ENCODE data around the gene WIPF3. TPM values are rescaled to one million over a fixed set of nuclear protein-coding genes. Genes with fewer than 3 reads are reported as not detected.

WIPF3 gene
- total RNA-seq, 1 experiment from 2014 or later: 11.6 TPM

DNA sequence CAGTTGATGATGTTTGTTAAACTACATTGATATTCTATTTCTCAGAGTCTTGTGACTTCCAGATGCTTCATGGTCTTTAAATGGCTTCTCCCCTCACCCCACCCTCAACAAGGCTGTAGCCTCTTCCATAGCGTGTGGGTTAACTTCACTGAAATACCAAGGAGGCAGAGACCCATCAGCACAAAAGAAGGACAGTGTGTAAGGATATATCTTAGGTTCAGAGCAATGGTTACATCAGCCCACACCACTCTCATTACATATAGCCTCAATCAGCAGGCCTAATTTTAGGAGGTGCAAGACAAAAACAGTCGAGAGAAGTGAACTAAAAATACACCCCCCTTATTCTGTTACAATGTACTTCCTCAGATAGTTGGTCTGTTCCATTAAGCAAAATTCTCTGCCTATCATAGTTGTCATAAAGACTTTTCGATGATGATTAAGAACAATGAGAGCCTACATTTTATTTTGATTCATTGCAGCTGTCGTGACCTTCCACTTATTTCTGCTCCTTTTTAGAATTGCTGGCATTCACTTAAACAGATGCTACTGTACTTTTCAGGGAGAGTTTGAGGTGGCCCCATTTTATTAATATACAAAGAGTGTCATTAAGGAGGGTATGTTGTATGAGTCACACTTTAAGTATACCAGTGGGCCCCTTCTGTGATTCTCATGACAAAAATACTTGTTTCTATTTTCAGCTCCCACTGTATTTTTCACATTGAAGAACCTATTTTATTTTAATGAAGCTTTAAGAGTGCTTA lies 52.1 kb downstream of the WIPF3 start:
- H4K91ac ChIP-seq (ENCODE audit: insufficient read length, low read depth, low read length): no peak overlapping the region
- Mint-ChIP-seq H3K9me3 (no peaks in the 10 kb centered on the region), H3K4me1 (peaks cover 25 to 32% of the 10 kb centered on the region in 2 experiments), H3K27me3 (ENCODE audit: low read depth) (no peaks in the 10 kb centered on the region), H3K4me3 (no peak overlapping the region), H3K36me3 (ENCODE audit: insufficient read depth in 1 of 3, low read depth in 3 of 3) (no peaks in the 10 kb centered on the region), H3K27ac (no peak overlapping the region)
- H3K14ac ChIP-seq (ENCODE audit: insufficient read depth, low read length): no peak overlapping the region
- no peak overlapping the region for H2AFZ ChIP-seq (ENCODE audit: low read length)
- no peak overlapping the region for H3K18ac ChIP-seq (ENCODE audit: insufficient read length, low read depth, low read length)
- H3K27me3 ChIP-seq (ENCODE audit: insufficient read depth, low read length): no peaks in the 10 kb centered on the region
- H3K23ac ChIP-seq (ENCODE audit: insufficient read length, low read depth, low read length): no peak overlapping the region
- H3T11ph ChIP-seq (ENCODE audit: low read length): no peak overlapping the region
- H3K4me2 ChIP-seq (ENCODE audit: insufficient read depth, insufficient read length, low read length): no peak overlapping the region
- H3K23me2 ChIP-seq (ENCODE audit: insufficient read length, low read depth, low read length, poor library complexity, severe bottlenecking): no peaks in the 10 kb centered on the region
- H3K56ac ChIP-seq (ENCODE audit: insufficient read length, low read depth, low read length): no peak overlapping the region
- no peak overlapping the region for H2BK15ac ChIP-seq (ENCODE audit: low read depth, low read length)
- TF ChIP-seq, protein P1, sequence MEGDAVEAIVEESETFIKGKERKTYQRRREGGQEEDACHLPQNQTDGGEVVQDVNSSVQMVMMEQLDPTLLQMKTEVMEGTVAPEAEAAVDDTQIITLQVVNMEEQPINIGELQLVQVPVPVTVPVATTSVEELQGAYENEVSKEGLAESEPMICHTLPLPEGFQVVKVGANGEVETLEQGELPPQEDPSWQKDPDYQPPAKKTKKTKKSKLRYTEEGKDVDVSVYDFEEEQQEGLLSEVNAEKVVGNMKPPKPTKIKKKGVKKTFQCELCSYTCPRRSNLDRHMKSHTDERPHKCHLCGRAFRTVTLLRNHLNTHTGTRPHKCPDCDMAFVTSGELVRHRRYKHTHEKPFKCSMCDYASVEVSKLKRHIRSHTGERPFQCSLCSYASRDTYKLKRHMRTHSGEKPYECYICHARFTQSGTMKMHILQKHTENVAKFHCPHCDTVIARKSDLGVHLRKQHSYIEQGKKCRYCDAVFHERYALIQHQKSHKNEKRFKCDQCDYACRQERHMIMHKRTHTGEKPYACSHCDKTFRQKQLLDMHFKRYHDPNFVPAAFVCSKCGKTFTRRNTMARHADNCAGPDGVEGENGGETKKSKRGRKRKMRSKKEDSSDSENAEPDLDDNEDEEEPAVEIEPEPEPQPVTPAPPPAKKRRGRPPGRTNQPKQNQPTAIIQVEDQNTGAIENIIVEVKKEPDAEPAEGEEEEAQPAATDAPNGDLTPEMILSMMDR (conservative IDR thresholded peaks at IDR 0.05): no peak
- no peak for DNase-seq
- H3K79me1 ChIP-seq (ENCODE audit: insufficient read depth, low read depth, low read length, poor library complexity, severe bottlenecking): no peaks in the 10 kb centered on the region
- no peak overlapping the region for H3K27ac ChIP-seq (ENCODE audit: insufficient read length, low read depth, low read length)
- H2BK120ac ChIP-seq (ENCODE audit: low read depth, low read length, poor library complexity, severe bottlenecking): no peak overlapping the region
- no CpG with 5 or more reads among the region's 4 CpGs for WGBS (ENCODE audit: extremely low coverage, insufficient read length, low lambda C conversion rate)
- no peaks in the 10 kb centered on the region; the same call in 1 of the 2 replicates for H3K4me1 ChIP-seq (ENCODE audit: insufficient read depth, low read length)
- H3K79me2 ChIP-seq (ENCODE audit: insufficient read depth, low read length): no peaks in the 10 kb centered on the region
- no peak overlapping the region for H3K4ac ChIP-seq (ENCODE audit: low read depth, low read length)
- H4K20me1 ChIP-seq (ENCODE audit: control insufficient read depth, insufficient read depth, insufficient read length): no peaks in the 10 kb centered on the region
- H2BK5ac ChIP-seq (ENCODE audit: insufficient read length, low read length): no peak overlapping the region
- no peak overlapping the region for H2BK12ac ChIP-seq (ENCODE audit: insufficient read length, low read depth, low read length)
- no peak overlapping the region for H2AK5ac ChIP-seq (ENCODE audit: insufficient read length, low read length)
- no peak overlapping the region for H3K9ac ChIP-seq (ENCODE audit: extremely low read depth, insufficient read length, low read length)
- no peak overlapping the region for H4K8ac ChIP-seq (replicated peaks; ENCODE audit: insufficient read length, low read depth, low read length)
- H3K9me3 ChIP-seq (ENCODE audit: control insufficient read depth, low read depth, low read length): no peaks in the 10 kb centered on the region
- no peak overlapping the region for H4K5ac ChIP-seq (ENCODE audit: insufficient read length, low read depth, low read length)
- no peak overlapping the region for H2BK20ac ChIP-seq (ENCODE audit: low read depth, low read length, poor library complexity, severe bottlenecking)

Measured in H9 (cell line).